ENCODE results near the gene AP1B1. TPM values are rescaled to one million over a fixed set of nuclear protein-coding genes. Genes with fewer than 3 reads are reported as not detected.

Gene AP1B1
- total RNA-seq, 1 experiment from 2014 or later: 77.9 TPM

- Mint-ChIP-seq H3K36me3 (peaks cover 3% of the 10 kb centered on the region; the same call in 1 of the 2 replicates), H3K4me3 (no peak overlapping the region), H3K9me3 (no peaks in the 10 kb centered on the region), H3K27me3 (ENCODE audit: low read depth) (no peaks in the 10 kb centered on the region), H3K27ac (no peak overlapping the region), H3K4me1 (no peaks in the 10 kb centered on the region)
- ChIA-PET CTCF (interaction anchor here (1.0 to 2.5 kb wide), 3 partner anchors 12 to 173 kb away, joined by 3 to 7 read pairs (median 3); partner anchors contain the start of gene RASL10A), POLR2A (no interaction called here)
- DNase-seq (ENCODE audit: low spot score) (no peak), ATAC-seq (no peak)
- TF ChIP-seq AR (CRISPR knock-in tag; IDR thresholded peaks at IDR 0.05) (no peak), ZNF512 (CRISPR knock-in tag; IDR thresholded peaks at IDR 0.05; ENCODE audit: borderline replicate concordance) (no peak)
These were observed 61.1 kb downstream of the AP1B1 start for GRCh38 chr22:29327089-29327764.

GRCh38 chr22:29326481-29326880, 61.9 kb downstream of the AP1B1 start:
- TF ChIP-seq FOXP1 (CRISPR knock-in tag; IDR thresholded peaks at IDR 0.05; ENCODE audit: borderline replicate concordance): no peak
- POLR2A ChIA-PET: no interaction called here
- Mint-ChIP-seq H3K36me3 (peaks cover 3% of the 10 kb centered on the region; the same call in 1 of the 2 replicates), H3K4me3 (no peak overlapping the region), H3K4me1 (no peaks in the 10 kb centered on the region), H3K9me3 (no peaks in the 10 kb centered on the region), H3K27ac (peak overlapping the region; percentile 29; the same call in 1 of the 2 replicates), H3K27me3 (ENCODE audit: low read depth) (no peaks in the 10 kb centered on the region)
- DNase-seq (ENCODE audit: low spot score): no peak
- CTCF ChIA-PET: interaction anchor here (1.0 kb wide), 1 partner anchor 11 kb away, joined by 3 read pairs; the partner anchor contains the start of gene RASL10A
- no peak for ATAC-seq

GRCh38 chr22:29325785-29326315, 62.5 kb downstream of the AP1B1 start:
- H3K27me3 Mint-ChIP-seq (ENCODE audit: low read depth): no peaks in the 10 kb centered on the region
- H3K4me1 Mint-ChIP-seq: no peaks in the 10 kb centered on the region

More at GRCh38 chr22:29325785-29326315, 62.5 kb downstream of the AP1B1 start:
- no peak; the same call in 1 of the 2 replicates for ATAC-seq
- Mint-ChIP-seq H3K36me3 (peaks cover 3% of the 10 kb centered on the region; the same call in 1 of the 2 replicates), H3K27ac (no peak overlapping the region), H3K4me3 (no peak overlapping the region), H3K9me3 (no peaks in the 10 kb centered on the region)
- ChIA-PET CTCF (interaction anchor here (1.5 kb wide), 1 partner anchor 13 kb away, joined by 10 read pairs; no protein-coding TSS in a partner anchor), POLR2A (no interaction called here)
- no peak for TF ChIP-seq HMGA2 (CRISPR knock-in tag; IDR thresholded peaks at IDR 0.05)
- TF ChIP-seq NR1H2 (CRISPR knock-in tag; IDR thresholded peaks at IDR 0.05): no peak
- TF ChIP-seq GTF2I (CRISPR knock-in tag; conservative IDR thresholded peaks at IDR 0.05): no peak
- no peak for TF ChIP-seq ZSCAN18 (CRISPR knock-in tag; IDR thresholded peaks at IDR 0.05)
- no peak for TF ChIP-seq PREB (CRISPR knock-in tag; IDR thresholded peaks at IDR 0.05; ENCODE audit: borderline replicate concordance)
- TF ChIP-seq GABPB1 (CRISPR knock-in tag; IDR thresholded peaks at IDR 0.05): no peak
- TF ChIP-seq JUN (CRISPR knock-in tag; IDR thresholded peaks at IDR 0.05): no peak
- no peak for TF ChIP-seq ZNF263 (CRISPR knock-in tag; IDR thresholded peaks at IDR 0.05; ENCODE audit: low read depth)
- no peak for TF ChIP-seq EMX1 (CRISPR knock-in tag; IDR thresholded peaks at IDR 0.05)
- no peak for TF ChIP-seq NFE2L1 (CRISPR knock-in tag; IDR thresholded peaks at IDR 0.05)
- TF ChIP-seq SOX15 (CRISPR knock-in tag; IDR thresholded peaks at IDR 0.05): no peak
- no peak for TF ChIP-seq MAX (CRISPR knock-in tag; IDR thresholded peaks at IDR 0.05)
- TF ChIP-seq ZNF281 (CRISPR knock-in tag; IDR thresholded peaks at IDR 0.05): no peak
- TF ChIP-seq MYBL2 (CRISPR knock-in tag; IDR thresholded peaks at IDR 0.05): no peak
- TF ChIP-seq NR2C2 (CRISPR knock-in tag; IDR thresholded peaks at IDR 0.05): no peak
- DNase-seq (ENCODE audit: low spot score): no peak
